22Rv1 (cell line): ENCODE measurements around the gene PCED1B.

Experiments
- H3K27ac ChIP-seq: fragments of 450-650 bp; 2 replicates; pipeline ENCODE4 v1.5.1; 2017
- ZFX ChIP-seq: fragments of 450-650 bp; IDR thresholded peaks from 2 replicates; pipeline ENCODE4 v1.6.1; 2017; ENCODE audit warnings: antibody characterized with exemption, borderline replicate concordance
- TF ChIP-seq, protein P1 (sequence below): fragments of 450-650 bp; IDR thresholded peaks from 2 replicates; pipeline ENCODE4 v1.5.1; 2017; ENCODE audit warnings: mild to moderate bottlenecking

Gene PCED1B

DNA sequence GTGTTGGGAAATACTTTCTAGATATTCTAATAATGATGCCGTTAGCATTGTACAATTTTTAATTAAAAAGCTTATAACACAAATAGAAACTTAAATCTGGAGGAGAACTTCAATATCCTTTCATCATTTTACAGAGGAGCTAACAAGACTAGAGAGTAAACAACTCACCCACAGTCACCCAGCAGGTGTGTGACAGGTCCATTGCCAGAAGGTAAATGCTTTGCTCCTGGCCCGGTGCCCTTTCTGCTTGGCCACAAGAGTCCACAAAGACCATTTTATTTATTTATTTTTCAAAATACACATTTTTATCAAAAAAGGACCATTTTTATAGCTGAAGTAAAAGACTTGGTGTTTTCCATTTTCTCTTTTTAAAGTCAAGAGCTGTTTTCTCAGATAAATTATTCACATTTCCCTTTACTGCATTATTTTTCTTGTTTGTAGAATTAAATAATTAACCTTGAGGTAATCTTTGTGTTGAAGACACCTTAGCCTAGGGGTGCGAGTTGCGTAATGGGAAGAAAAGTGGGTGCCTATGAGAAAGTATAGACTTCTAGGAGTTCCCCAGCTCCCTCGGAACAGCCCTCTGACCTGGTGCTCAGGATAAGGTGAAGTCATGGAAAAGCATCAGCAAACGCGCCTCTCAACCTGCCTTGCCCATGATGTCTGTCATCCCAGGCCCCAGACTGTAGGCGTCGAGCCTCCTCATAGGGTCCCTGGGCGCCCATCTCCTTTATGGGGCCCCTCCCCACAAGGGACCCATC, 26.7 kb downstream of the PCED1B start:
- H3K27ac ChIP-seq: no peak overlapping the region

GRCh38 chr12:47107446-47107845, 28.0 kb downstream of the PCED1B start:
- H3K27ac ChIP-seq: no peak overlapping the region
- TF ChIP-seq, protein P1, sequence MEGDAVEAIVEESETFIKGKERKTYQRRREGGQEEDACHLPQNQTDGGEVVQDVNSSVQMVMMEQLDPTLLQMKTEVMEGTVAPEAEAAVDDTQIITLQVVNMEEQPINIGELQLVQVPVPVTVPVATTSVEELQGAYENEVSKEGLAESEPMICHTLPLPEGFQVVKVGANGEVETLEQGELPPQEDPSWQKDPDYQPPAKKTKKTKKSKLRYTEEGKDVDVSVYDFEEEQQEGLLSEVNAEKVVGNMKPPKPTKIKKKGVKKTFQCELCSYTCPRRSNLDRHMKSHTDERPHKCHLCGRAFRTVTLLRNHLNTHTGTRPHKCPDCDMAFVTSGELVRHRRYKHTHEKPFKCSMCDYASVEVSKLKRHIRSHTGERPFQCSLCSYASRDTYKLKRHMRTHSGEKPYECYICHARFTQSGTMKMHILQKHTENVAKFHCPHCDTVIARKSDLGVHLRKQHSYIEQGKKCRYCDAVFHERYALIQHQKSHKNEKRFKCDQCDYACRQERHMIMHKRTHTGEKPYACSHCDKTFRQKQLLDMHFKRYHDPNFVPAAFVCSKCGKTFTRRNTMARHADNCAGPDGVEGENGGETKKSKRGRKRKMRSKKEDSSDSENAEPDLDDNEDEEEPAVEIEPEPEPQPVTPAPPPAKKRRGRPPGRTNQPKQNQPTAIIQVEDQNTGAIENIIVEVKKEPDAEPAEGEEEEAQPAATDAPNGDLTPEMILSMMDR: no peak
- TF ChIP-seq ZFX: no peak

More for the DNA sequence above, 26.7 kb downstream of the PCED1B start:
- no peak for TF ChIP-seq ZFX
- TF ChIP-seq, protein P1: no peak

DNA sequence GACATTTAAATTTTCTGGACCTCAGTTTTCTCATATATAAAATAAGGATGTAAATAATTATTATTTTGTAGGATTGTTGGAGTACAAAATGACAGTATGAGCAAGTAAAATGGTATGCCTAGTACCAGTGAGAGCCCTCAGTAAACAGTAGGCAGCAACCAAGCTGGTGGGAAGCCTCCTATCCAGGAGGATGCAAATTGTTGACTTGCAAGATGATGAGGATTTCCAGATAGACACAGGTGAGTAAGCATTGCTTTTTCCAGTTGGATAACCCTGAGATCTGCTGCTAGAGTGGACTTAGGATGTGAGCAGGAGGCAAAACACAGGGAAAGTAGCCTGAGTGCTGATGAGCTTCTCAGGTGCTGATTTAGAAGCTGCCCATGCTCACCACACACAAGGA, 28.5 kb downstream of the PCED1B start:
- no peak overlapping the region for H3K27ac ChIP-seq
- TF ChIP-seq ZFX: no peak
- TF ChIP-seq, protein P1: no peak

DNA sequence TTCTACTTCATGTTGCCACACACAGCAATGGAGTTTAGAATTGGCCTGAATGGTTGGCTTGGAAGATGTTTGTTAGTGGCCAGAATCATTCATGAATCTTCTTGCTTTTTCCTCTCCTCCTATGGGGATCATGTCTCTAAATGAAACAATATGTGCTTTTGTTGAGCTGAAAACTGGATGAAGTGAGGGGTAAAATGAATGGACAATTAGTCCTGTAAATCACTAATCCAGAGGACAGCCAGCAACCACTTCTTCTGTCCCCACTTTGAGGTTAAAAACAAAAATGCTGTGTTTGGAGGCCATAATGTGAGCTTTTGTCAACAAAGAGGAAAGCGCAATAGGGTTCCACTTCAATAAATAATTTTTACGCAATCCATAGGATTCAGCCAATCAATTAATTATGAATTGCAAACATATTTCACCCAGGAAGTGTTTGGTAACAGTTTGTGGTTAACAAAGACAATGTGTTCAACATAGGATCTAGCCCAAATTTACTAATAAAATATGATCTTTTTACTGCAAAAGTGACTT, 30.7 kb downstream of the PCED1B start:
- TF ChIP-seq, protein P1: no peak
- TF ChIP-seq ZFX: no peak

GRCh38 chr12:47110718-47111391, 31.4 kb downstream of the PCED1B start:
- H3K27ac ChIP-seq: no peak overlapping the region
- TF ChIP-seq, protein P1: no peak
- TF ChIP-seq ZFX: no peak

More for the DNA sequence above, 30.7 kb downstream of the PCED1B start:
- no peak overlapping the region for H3K27ac ChIP-seq

DNA sequence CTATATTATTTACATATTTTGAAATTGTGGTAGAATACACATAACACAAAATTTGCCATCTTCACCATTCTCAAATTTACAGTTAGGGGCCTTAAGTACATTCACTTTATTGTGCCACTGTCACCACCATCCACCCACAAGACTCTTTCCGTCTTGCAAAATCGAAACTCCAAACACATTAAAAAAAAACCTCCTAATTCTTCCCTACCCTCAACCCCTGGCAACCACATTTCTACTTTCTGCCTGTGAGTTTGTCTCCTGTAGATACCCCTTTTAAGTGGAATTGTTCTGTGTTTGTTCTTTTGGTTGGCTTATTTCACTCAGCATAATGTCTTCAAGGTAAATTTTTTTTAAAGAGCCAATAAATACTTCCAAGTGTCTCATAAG, 32.0 kb downstream of the PCED1B start:
- TF ChIP-seq ZFX: no peak
- TF ChIP-seq, protein P1: no peak
- no peak overlapping the region for H3K27ac ChIP-seq

DNA sequence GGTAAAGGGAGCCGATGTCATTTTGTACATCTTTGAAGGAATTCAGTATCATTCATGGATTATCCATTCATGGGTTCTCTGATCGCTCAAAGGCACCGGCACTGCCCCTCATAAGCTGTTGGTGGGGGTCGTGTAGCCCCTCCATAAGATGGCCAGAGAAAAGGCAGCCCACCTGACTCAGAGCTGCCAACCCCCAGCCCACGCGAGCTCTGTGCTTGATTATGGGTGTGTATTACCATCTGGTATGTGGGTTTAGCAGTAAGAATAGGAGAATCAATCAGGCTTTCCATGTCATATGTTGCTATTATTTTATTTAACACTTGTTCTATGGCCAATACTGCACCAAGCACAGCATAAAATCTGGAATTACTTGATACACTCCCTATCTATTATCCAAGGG, 32.4 kb downstream of the PCED1B start:
- H3K27ac ChIP-seq: no peak overlapping the region
- no peak for TF ChIP-seq ZFX
- TF ChIP-seq, protein P1: no peak
